ENCODE measurements around the gene ITGB1.
"Not testable (repeated sequence)": the region's sequence is repeated elsewhere in the genome, so short reads cannot be mapped to it uniquely, and the experiment has no call there.

ITGB1 gene

GRCh38 chr10:32980242-32980557 lies 22.2 kb upstream of the ITGB1 start:
- FAIRE-seq: no peak

- FAIRE-seq: not testable (repeated sequence)
Measured at GRCh38 chr10:32979719-32980118, 21.7 kb upstream of the ITGB1 start.

GRCh38 chr10:32979041-32979440 lies 21.0 kb upstream of the ITGB1 start:
- FAIRE-seq: no peak

- FAIRE-seq: not testable (repeated sequence)
Measured at GRCh38 chr10:32977846-32978809, 20.1 kb upstream of the ITGB1 start.

GRCh38 chr10:32976338-32976737 lies 18.3 kb upstream of the ITGB1 start:
- FAIRE-seq: no peak

GRCh38 chr10:32972929-32973328 lies 14.9 kb upstream of the ITGB1 start:
- no peak for FAIRE-seq

GRCh38 chr10:32972460-32972859 lies 14.4 kb upstream of the ITGB1 start:
- no peak for FAIRE-seq

- no peak for FAIRE-seq
Measured at GRCh38 chr10:32971536-32972091, 13.6 kb upstream of the ITGB1 start.

GRCh38 chr10:32970910-32971309 lies 12.9 kb upstream of the ITGB1 start:
- FAIRE-seq: no peak

GRCh38 chr10:32964270-32964669 lies 6.2 kb upstream of the ITGB1 start:
- no peak for FAIRE-seq

- FAIRE-seq: no peak
Measured at GRCh38 chr10:32963096-32963495, 5.1 kb upstream of the ITGB1 start.

GRCh38 chr10:32962521-32962920 lies 4.5 kb upstream of the ITGB1 start:
- no peak for FAIRE-seq

- no peak for FAIRE-seq
Measured at GRCh38 chr10:32961895-32962369, 3.9 kb upstream of the ITGB1 start.

- no peak for FAIRE-seq
Measured at GRCh38 chr10:32961343-32961894, 3.4 kb upstream of the ITGB1 start.

GRCh38 chr10:32960022-32960421 lies 2.0 kb upstream of the ITGB1 start:
- no peak for FAIRE-seq

- no peak for FAIRE-seq
Measured at GRCh38 chr10:32959006-32959920, 1.2 kb upstream of the ITGB1 start.

- no peak for FAIRE-seq
Measured at GRCh38 chr10:32957341-32958084, 517 bp downstream of the ITGB1 start.

GRCh38 chr10:32956365-32957197 lies 1.4 kb downstream of the ITGB1 start:
- FAIRE-seq: no peak

- no peak for FAIRE-seq
Measured at GRCh38 chr10:32955790-32956189, 2.2 kb downstream of the ITGB1 start.

- peak; percentile 47 for FAIRE-seq
Measured at GRCh38 chr10:32955299-32955772, 2.7 kb downstream of the ITGB1 start.
